HL-60/S4 treated with phorbol 12-myristate 13-acetate at 8.2 ng/mL for 4 days and 3 days (cell line): ENCODE data around the gene TNFRSF8.

Experiments used
- in situ Hi-C: fragments of 300-500 bp; cut with MboI; formaldehyde crosslinking; loops from 2 replicates; pipeline ENCODE4 v1.15.0; 2022; ENCODE audit warnings: low sequenced_read_pairs

Gene TNFRSF8

DNA sequence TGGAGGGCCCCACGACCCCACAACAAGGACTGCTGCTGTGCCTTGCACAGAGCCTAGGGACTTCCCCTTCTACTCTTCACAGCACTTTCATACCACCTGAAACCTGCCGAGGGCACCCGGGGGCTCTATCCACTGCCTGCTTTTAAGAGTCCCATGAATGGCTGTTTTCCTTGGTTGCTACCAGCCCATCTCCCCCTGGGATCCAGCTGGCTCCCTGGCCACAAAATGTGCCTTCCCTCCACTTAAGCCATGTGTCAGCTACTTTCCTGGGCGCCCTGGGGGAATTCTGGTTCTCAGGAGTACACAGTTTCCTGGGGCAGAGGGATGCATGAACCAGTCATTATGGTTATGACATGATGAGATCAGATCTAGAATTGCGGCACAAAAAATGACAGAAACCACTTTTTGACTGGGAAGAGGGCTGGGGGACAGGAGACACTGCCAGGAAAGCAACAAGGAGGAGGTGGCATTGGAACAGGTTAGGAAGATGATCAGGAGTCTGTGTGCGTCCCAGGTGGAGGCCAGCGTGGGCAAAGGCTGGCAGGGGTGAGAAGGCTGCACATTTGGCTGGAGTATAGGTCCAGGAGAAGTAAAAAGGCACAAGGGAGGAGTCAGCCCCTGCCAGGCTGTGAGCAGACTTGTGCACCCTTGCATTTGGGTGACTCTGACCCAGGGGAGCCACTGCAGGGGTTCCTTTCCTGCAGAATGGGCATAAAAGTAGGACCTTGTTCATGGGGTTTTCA is 3.2 kb upstream of the TNFRSF8 start:
- in situ Hi-C loops, result no loop called here

GRCh38 chr1:12060500-12060899 is 2.6 kb upstream of the TNFRSF8 start:
- in situ Hi-C loops, result no loop called here

DNA sequence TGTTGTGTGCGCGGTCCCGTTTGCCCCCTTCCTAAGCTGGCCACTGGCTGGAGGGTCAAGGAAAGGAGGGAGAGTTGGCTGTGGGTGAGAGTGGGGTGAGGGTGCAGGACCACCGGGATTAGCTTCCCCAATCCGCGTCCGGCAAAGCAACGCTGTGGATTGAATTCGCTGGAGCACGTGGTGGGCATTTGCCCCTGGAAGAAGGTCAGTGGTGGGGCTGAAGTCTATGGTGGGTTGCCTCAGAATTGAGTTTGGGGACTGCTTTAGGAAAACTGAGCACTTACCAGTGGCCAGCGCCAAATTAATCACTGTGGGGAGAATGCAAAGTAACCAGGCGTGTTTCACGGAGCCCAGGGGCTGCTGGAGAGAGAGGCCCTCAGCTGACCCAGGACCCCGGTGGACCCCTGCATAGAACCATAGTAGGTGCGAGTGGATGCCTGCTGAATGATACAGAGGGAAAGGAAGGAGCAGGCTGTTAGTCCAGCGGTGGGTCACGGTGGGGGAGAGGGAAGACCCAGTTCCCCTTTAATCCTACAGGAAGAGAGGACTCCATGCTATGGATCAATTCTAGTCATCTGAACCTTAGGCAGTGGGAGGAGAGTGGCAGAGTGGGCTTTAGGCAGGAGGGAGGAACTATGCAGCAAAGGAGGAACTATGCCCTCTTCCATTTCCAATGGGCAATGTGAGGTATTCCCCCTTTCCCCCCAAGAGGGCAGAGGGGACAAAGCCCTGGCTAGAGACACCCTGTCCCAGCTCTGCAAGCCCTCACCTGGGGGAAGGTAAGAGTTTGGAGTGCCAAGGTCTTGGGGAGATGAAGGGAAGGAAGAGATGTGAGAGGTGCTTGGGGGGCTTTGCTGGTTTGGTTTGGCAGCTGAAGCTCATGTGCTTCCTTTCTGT is 1.2 kb downstream of the TNFRSF8 start:
- in situ Hi-C loops, result no loop called here

DNA sequence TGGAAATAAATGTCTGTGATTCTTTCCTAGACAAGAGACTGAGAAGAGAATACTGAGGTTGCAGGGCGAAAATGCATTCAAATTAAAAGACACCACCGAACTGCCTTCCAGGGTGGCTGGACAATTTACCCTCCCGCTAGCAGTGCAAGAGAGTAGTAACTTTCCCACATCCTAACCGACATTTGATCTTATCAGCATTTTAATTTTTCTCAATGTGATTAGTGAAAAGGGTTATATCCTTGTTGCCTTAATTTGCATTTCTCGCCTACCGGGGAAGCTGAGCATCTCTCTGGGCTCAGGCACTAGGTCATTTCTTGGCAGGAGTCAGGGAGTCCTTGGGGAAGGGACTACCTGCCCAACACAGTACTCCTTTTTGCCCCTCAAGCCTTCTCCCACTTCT is 2.8 kb downstream of the TNFRSF8 start:
- in situ Hi-C loops, result no loop called here

GRCh38 chr1:12067900-12068821 is 5.1 kb downstream of the TNFRSF8 start:
- in situ Hi-C loops, result no loop called here

DNA sequence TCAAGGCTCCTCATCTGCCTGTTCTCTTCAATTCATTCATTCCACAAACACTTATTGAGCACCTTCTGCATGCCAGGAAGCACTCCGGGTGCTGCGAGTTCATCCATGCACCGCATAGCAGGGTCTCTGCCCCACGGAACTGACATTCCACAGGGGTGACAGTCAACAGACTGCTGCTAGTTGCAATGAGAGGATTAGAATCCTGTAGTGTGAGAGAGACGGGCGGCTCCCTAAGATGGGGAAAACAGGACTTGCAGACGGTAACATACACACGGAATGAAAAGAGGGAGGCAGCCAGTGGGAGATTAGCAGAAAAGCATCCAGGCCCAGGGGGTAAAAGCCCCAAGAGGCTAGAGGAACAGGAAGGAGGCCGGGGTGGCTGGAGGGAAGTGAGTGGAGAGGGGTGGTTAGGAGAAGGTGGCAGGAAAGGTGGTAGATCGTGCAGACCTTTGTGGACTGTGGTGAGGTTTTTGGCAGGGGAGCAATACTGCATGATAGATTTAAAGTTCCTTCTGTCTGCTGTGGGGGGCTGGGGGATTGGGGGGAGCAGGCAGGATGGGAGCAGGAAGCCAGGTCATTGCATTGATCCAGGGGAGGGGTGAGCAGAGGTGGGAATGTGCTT is 6.6 kb downstream of the TNFRSF8 start:
- in situ Hi-C loops, result no loop called here

GRCh38 chr1:12071892-12072291 is 8.8 kb downstream of the TNFRSF8 start:
- in situ Hi-C loops, result no loop called here

DNA sequence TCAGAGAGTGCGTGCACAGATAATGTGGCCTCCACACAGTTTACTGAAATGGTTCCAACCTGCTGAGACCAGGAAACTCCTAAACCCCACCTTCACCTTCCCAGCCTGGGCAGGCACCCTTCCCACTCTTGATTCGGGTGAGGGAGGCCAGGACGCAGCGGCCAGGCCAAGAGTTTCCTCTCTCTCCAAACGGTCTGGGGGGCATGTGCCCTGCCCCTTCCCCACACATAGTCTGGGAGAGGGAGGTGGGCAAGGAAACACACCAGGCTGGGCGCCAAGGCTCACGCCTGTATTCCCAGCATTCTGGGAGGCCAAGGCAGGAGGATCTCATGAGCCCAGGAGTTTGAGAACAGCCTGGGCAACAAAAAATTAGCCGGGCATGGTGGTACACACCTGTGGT is 9.6 kb downstream of the TNFRSF8 start:
- in situ Hi-C loops, result no loop called here

DNA sequence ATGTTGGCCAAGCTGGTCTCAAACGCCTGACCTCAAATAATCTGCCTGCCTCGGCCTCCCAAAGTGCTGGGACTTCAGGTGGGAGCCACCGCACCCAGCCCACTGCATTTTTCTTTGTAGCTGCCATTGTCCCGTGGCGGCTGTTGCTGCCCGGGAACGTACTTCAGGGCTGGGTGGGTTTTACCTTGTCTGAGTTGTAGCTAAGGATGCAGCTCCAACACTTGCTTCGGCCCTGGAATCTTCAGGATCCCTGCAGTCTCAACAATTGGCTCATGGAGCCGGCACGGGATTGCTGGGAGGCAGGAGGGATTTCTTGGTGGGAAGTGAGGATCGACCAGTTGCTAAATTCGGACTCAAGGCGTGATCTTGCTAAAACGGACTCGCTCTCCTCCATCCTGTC is 10.7 kb downstream of the TNFRSF8 start:
- in situ Hi-C loops, result no loop called here

DNA sequence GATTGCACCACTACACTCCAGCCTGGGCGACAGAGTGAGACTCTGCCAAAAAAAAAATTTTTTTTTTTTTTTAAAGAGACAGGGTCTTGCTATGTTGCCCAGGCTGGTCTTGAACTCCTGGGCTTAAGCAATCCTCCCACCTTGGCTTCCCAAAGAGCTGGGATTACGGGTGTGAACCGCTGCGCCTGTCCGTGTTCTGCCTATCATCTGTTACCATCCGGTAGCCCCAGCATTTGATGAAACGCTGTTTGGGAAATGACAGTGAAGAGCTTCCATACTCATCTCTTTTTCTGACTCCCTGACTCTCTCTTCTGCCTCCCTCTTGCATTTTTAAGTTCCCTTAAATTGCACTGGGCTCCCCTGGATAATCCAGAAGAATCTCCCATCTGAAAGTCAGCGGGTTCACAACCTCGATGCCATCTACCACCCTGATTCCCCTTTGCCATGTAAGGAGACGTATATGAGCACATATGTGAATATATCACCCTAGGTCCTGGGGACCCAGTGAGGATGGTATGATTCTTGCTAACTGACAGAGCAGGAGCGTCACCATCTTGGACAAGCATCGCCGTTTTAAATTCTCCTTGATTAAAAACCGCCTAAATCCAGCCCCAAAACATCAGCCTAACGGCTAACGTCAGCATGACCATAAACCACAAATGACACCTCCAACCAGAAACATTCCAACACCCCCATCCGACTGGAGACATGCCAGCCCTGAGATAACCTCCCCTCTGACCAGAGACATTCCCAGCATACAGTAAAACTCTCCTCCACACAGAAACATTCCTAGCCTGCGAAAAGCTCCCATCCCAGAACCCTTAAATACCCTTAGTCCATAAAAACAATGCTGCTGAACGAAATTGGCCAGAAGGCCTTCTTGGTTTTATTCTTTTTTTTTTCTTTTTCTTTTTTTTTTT is 12.4 kb downstream of the TNFRSF8 start:
- in situ Hi-C loops, result no loop called here

- in situ Hi-C loops, result no loop called here
Observed at GRCh38 chr1:12076425-12077005, 13.4 kb downstream of the TNFRSF8 start.

GRCh38 chr1:12078575-12078937 is 15.5 kb downstream of the TNFRSF8 start:
- in situ Hi-C loops, result no loop called here

DNA sequence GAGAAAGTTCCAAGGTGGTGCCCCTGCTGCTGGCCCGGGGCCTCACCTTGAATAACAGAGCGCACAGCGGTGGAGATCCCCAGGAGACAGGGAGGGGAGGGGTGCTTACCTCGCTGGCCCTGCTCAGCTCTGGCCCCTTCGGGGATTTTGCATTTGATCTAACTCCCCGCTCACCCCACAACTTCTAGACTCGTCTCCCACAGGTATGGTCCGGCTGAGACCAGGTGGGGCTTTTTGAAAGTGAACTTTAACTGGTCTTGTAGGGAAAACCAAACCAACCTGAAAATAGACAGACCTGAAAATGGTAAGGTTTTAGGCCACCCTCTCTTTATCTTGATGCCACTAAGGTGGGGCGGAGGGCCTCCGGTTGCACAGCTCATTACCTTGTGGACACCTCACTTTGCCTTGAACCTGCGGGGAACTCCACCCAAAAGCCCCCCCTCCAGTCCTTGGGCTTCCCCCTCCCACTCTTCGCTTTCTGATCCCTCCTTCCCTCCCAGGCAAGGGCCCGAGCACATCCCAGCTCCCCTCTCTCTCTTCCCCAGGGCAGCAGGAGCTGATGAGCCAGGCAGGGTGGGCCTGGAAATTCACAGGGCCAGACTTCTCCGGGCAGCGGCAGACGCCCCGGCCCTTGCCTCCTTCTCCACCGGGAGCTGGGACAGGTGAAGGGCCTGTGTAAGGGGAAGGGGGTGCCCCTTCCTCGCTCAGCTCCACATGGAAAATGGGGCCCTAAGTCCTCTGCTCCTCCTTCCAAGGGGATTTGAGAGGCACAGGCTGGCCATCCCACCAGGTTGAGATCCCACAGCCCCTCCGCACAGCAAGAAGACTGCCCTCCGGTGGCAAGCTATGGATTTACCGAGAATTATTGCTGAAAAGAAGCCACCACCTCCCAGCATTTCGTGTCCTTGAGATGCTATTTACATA is 16.1 kb downstream of the TNFRSF8 start:
- in situ Hi-C loops, result no loop called here

GRCh38 chr1:12080156-12080555 is 17.1 kb downstream of the TNFRSF8 start:
- in situ Hi-C loops, result no loop called here

DNA sequence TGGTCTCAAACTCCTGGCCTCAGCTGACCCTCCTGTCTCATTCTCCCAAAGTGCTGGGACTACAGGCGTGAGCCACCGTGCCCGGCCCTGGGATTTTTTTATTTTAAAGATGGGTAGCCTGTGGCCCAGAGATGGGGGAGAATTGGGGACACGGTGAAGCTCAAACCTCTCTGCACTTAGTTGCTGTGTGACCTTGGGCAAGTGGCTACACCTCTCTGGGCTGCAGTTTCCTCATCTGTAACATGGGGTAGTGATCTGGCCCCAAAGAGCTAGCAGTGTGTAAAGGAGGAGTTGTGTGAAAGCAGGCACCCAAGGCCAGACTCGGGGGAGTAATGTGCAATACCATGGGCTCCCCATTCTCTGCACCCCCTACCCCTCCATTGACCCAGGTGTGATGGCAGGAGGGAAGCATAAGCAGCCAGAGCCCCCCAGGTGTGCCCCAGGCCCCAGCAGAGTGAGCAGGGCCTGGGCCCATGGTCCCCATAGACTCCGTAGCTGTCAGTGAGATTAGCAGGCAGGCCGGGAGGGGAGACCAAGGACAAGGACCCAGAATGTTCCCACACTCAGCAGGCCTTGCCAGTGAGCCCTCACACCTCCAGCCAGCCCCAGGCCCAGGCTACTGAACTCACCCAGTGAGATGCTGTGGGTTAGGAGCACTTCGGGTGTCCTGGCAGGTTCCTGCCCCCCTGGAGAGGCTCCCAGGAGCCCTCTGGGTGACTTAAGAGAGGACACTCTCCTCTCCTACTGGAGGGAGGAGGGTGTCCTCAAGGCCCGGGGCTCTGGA is 17.9 kb downstream of the TNFRSF8 start:
- in situ Hi-C loops, result no loop called here

DNA sequence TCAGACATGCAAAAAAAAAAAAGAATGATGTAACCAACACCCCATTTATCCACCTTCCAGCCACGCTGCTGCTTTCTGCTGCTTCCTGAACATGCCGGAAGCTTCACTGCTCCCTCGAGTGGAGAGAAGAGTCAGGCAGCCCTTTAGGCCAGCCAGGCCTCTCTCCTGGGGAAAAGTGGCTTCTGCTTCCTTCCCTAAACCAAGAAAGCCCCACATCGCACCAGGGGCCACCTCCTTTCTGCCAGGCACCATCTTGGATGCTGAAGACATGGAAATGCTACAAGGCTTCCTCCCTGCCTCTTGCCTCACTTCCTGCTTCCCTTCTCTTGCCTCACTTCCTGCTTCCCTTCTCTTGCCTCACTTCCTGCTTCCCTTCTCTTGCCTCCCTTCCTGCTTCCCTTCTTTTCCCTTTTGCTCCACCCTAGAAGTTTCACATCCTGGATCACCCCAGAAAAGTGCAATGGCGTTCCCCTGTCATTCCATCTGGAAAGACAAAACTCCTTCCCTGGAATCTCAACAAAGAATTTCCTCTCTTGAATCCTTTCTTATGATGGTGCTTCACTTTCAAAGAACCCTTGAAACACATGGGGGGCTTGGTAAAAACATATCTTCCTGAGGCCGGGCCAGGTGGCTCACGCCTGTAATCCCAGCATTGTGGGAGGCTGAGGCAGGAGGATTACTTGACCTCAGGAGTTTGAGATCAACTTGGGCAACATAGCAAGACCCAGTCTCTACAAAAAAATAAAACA is 18.7 kb downstream of the TNFRSF8 start:
- in situ Hi-C loops, result no loop called here

GRCh38 chr1:12082988-12083387 is 19.9 kb downstream of the TNFRSF8 start:
- in situ Hi-C loops, result no loop called here
